ENCODE measurements around the gene CD69.

DNA sequence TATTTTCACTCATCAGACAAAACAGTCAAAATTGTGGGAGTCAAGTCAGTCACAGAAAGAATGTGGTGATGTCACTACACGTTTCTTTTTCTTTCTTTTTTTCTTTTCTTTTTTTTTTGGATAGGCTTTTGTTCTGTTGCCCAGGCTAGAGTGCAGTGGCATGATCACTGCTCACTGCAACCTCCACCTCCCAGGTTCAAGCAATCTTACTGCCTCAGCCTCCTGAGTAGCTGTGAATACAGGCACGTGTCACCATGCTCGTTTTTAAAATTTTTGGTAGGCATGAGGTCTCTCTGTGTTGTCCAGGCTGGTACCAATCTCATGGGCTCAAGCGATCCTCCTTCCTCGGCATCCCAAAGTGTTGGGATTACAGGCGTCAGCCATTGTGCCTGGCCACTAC, 30.1 kb downstream of the CD69 start:
- TF ChIP-seq POLR2A (IDR thresholded peaks at IDR 0.05) (no peak), CTCF (IDR thresholded peaks at IDR 0.05) (no peak)
